DND-41 (cell line): Measurements from ENCODE around the gene LHFPL4.

ENCODE experiments used
- ATAC-seq: fragments of 200-7000 bp; cut with Tn5 transposase; 3 replicates; pipeline ENCODE4 v1.9.1; 2021; ENCODE audit warnings: low read depth; ENCODE audit not compliant: insufficient read depth
- DNase-seq: peaks from one replicate; pipeline ENCODE4 v3.0.0-alpha.2; 2020
- H2AFZ ChIP-seq: 2 replicates; pipeline ENCODE4 v1.6.0; 2012; ENCODE audit warnings: low read depth, low read length
- H3K27ac ChIP-seq: 2 replicates; pipeline ENCODE4 v1.5.1; 2012; ENCODE audit warnings: low read length, inconsistent platforms
- H3K27me3 ChIP-seq: fragments of 200-600 bp; sonication (generic); 2 replicates; pipeline ENCODE4 v1.6.0; 2012; ENCODE audit warnings: low read length, mild to moderate bottlenecking, inconsistent platforms; ENCODE audit not compliant: insufficient read depth, poor library complexity
- H3K36me3 ChIP-seq: 2 replicates; pipeline ENCODE4 v1.5.1; 2012; ENCODE audit warnings: low read length, inconsistent platforms; ENCODE audit not compliant: insufficient read depth
- H3K4me1 ChIP-seq: 2 replicates; pipeline ENCODE4 v1.5.1; 2012; ENCODE audit warnings: mild to moderate bottlenecking, low read length; ENCODE audit not compliant: insufficient read depth
- H3K4me2 ChIP-seq: 2 replicates; pipeline ENCODE4 v1.6.0; 2012; ENCODE audit warnings: mild to moderate bottlenecking, moderate library complexity, low read length, inconsistent platforms; ENCODE audit not compliant: insufficient read depth
- H3K4me3 ChIP-seq, 2 experiments: fragments of 200-600 bp in 1 of 2; shearing (Covaris generic) in 1 of 2; 2 replicates each; pipeline ENCODE4 v1.5.1; 2012 to 2016; ENCODE audit warnings: inconsistent platforms in 2 of 2, low read length in 2 of 2, mild to moderate bottlenecking in 2 of 2, low read depth in 1 of 2, moderate library complexity in 1 of 2
- H3K79me2 ChIP-seq: 2 replicates; pipeline ENCODE4 v1.6.0; 2012; ENCODE audit warnings: low read length, inconsistent platforms; ENCODE audit not compliant: insufficient read depth
- H3K9ac ChIP-seq: 2 replicates; pipeline ENCODE4 v1.6.0; 2012; ENCODE audit warnings: low read depth, mild to moderate bottlenecking, inconsistent platforms, low read length, moderate library complexity
- H3K9me3 ChIP-seq: 2 replicates; pipeline ENCODE4 v1.5.1; 2012; ENCODE audit warnings: low read length, moderate library complexity, mild to moderate bottlenecking, inconsistent platforms; ENCODE audit not compliant: insufficient read depth, severe bottlenecking
- H4K20me1 ChIP-seq: 2 replicates; pipeline ENCODE4 v1.6.0; 2012; ENCODE audit warnings: low read length; ENCODE audit not compliant: insufficient read depth
- CTCF ChIP-seq: IDR thresholded peaks from 2 replicates; pipeline ENCODE4 v1.5.1; 2012; ENCODE audit warnings: borderline replicate concordance, low read length, moderate library complexity, mild to moderate bottlenecking; ENCODE audit not compliant: poor library complexity, severe bottlenecking; ENCODE audit errors: extremely low read depth
- EZH2 ChIP-seq: IDR thresholded peaks from 3 replicates; pipeline ENCODE4 v1.6.1; 2012; ENCODE audit warnings: borderline replicate concordance, low read depth, mild to moderate bottlenecking, moderate library complexity, low read length, inconsistent platforms; ENCODE audit not compliant: severe bottlenecking

Gene LHFPL4

GRCh38 chr3:9583792-9584191 is 30.2 kb upstream of the LHFPL4 start:
- Histone ChIP-seq H4K20me1 (no peaks in the 10 kb centered on the region), H3K27ac (no peak overlapping the region), H3K4me2 (no peak overlapping the region), H3K9ac (no peak overlapping the region), H3K79me2 (no peaks in the 10 kb centered on the region), H3K27me3 (no peaks in the 10 kb centered on the region), H3K36me3 (no peaks in the 10 kb centered on the region), H2AFZ (no peak overlapping the region), H3K9me3 (no peaks in the 10 kb centered on the region), H3K4me1 (no peaks in the 10 kb centered on the region), H3K4me3 (no peak overlapping the region)
- TF ChIP-seq EZH2 (no peak), CTCF (no peak)
- DNase-seq (no peak), ATAC-seq (no peak)

- Histone ChIP-seq H3K9me3 (no peaks in the 10 kb centered on the region), H3K9ac (no peak overlapping the region), H3K4me2 (no peak overlapping the region), H3K27ac (no peak overlapping the region), H3K4me3 (no peak overlapping the region), H3K79me2 (no peaks in the 10 kb centered on the region), H3K4me1 (no peaks in the 10 kb centered on the region), H3K36me3 (no peaks in the 10 kb centered on the region), H4K20me1 (no peaks in the 10 kb centered on the region), H2AFZ (no peak overlapping the region), H3K27me3 (no peaks in the 10 kb centered on the region)
- TF ChIP-seq CTCF (no peak), EZH2 (no peak)
- ATAC-seq (no peak), DNase-seq (no peak)
These were observed 29.7 kb upstream of the LHFPL4 start for GRCh38 chr3:9583371-9583770.

GRCh38 chr3:9582332-9582731 is 28.7 kb upstream of the LHFPL4 start:
- H3K4me2 ChIP-seq: no peak overlapping the region
- ATAC-seq (no peak), DNase-seq (no peak)
- TF ChIP-seq CTCF (no peak), EZH2 (no peak)
- H2AFZ ChIP-seq: no peak overlapping the region
- H3K27me3 ChIP-seq: no peaks in the 10 kb centered on the region
- H3K9ac ChIP-seq: no peak overlapping the region
- H3K36me3 ChIP-seq: no peaks in the 10 kb centered on the region
- no peaks in the 10 kb centered on the region for H3K4me1 ChIP-seq
- no peaks in the 10 kb centered on the region for H4K20me1 ChIP-seq
- no peak overlapping the region for H3K4me3 ChIP-seq
- H3K79me2 ChIP-seq: no peaks in the 10 kb centered on the region
- H3K9me3 ChIP-seq: no peaks in the 10 kb centered on the region
- no peak overlapping the region for H3K27ac ChIP-seq

- Histone ChIP-seq H3K36me3 (no peaks in the 10 kb centered on the region), H3K79me2 (no peaks in the 10 kb centered on the region), H3K27me3 (no peaks in the 10 kb centered on the region), H4K20me1 (no peaks in the 10 kb centered on the region), H3K27ac (no peak overlapping the region), H3K9ac (no peak overlapping the region), H3K9me3 (no peaks in the 10 kb centered on the region), H3K4me1 (no peaks in the 10 kb centered on the region), H3K4me3 (no peak overlapping the region), H3K4me2 (no peak overlapping the region), H2AFZ (no peak overlapping the region)
- DNase-seq: no peak
- no peak for ATAC-seq
- TF ChIP-seq CTCF: no peak
- TF ChIP-seq EZH2: no peak
These were observed 28.1 kb upstream of the LHFPL4 start for GRCh38 chr3:9581742-9582141.
